ENCODE results near the gene SPANXN5.
"Not testable (repeated sequence)": the region's sequence is repeated elsewhere in the genome, so short reads cannot be mapped to it uniquely, and the experiment has no call there.

DNA sequence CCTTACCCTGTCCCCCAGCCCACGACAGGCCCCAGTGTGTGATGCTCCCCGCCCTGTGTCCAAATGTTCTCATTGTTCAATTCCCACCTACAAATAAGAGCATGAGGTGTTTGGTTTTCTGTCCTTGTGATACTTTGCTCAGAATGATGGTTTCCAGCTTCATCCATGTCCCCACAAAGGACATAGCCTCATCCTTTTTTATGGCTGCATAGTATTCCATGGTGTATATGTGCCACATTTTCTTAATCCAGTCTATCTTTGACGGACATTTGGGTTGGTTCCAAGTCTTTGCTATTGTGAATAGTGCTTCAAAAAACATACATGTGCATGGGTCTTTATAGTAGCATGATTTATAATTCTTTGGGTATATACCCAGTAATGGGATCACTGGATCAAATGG, 46.4 kb upstream of the SPANXN5 start:
- TF ChIP-seq POLR2A (IDR thresholded peaks at IDR 0.05): not testable (repeated sequence)
- TF ChIP-seq, protein P1, sequence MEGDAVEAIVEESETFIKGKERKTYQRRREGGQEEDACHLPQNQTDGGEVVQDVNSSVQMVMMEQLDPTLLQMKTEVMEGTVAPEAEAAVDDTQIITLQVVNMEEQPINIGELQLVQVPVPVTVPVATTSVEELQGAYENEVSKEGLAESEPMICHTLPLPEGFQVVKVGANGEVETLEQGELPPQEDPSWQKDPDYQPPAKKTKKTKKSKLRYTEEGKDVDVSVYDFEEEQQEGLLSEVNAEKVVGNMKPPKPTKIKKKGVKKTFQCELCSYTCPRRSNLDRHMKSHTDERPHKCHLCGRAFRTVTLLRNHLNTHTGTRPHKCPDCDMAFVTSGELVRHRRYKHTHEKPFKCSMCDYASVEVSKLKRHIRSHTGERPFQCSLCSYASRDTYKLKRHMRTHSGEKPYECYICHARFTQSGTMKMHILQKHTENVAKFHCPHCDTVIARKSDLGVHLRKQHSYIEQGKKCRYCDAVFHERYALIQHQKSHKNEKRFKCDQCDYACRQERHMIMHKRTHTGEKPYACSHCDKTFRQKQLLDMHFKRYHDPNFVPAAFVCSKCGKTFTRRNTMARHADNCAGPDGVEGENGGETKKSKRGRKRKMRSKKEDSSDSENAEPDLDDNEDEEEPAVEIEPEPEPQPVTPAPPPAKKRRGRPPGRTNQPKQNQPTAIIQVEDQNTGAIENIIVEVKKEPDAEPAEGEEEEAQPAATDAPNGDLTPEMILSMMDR (IDR thresholded peaks at IDR 0.05): not testable (repeated sequence)

Data from uterus (tissue), 2 donors.